Measurements from ENCODE around the gene ZMIZ1. TPM values are rescaled to one million over a fixed set of nuclear protein-coding genes. Genes with fewer than 3 reads are reported as not detected.

ZMIZ1 gene
- total and polyA plus RNA-seq, 9 donors: 16.3 to 55.7 (median 38.1) TPM

- peaks cover 27% of the 10 kb centered on the region for H3K36me3 ChIP-seq (ENCODE audit: control insufficient read depth, insufficient read depth, low read length)
- peaks cover 94% of the 10 kb centered on the region for H3K4me1 ChIP-seq (ENCODE audit: control insufficient read depth, insufficient read depth, low read length)
- 11% methylated on average over 8 of the region's 12 CpGs for WGBS (ENCODE audit: insufficient coverage)
- peak; percentile 87 for DNase-seq
- H3K27me3 ChIP-seq (ENCODE audit: control insufficient read depth, insufficient read depth, low read length): no peaks in the 10 kb centered on the region
- peak overlapping the region; percentile 76 for H3K27ac ChIP-seq (ENCODE audit: low read length)
- H3K9me3 ChIP-seq (replicated peaks; ENCODE audit: control insufficient read depth, low read depth, low read length): no peaks in the 10 kb centered on the region
- no peak overlapping the region for H3K4me3 ChIP-seq (ENCODE audit: low read length)
Observed at GRCh38 chr10:79185067-79185774, 116.5 kb downstream of the ZMIZ1 start.

DNA sequence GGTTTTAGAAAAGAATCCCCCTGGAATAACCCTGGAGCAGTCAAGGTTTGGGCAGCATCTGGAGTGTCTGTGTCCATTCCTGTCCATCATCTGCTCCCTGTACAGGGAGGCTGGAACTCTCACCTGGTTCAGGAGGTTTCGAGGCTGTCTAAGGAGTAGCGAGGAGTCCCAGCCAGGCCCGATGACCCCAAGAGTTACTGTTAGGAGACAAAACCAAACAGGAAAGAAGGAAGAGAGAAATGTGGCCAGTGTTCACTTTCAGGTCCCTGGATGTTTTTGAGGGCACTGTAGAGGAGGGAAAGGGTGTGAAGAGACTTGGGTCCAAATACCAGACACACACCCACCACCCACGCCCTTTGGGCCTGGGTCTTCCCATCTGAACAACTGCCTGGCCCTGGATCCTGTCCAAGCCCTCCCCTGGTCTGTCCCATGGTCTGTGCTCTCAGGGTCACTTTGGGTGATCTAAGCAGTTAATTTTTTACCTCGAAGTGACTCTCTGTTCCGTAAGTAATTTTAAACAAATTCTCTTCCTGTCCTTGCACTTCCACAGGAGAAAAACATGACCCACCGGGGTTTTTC, 117.1 kb downstream of the ZMIZ1 start:
- Histone ChIP-seq H3K36me3 (ENCODE audit: control insufficient read depth, insufficient read depth, low read length) (peaks cover 24% of the 10 kb centered on the region), H3K27me3 (ENCODE audit: control insufficient read depth, insufficient read depth, low read length) (no peaks in the 10 kb centered on the region), H3K4me1 (ENCODE audit: control insufficient read depth, insufficient read depth, low read length) (peaks cover 91% of the 10 kb centered on the region), H3K4me3 (ENCODE audit: low read length) (no peak overlapping the region), H3K27ac (ENCODE audit: low read length) (peak overlapping the region; percentile 76), H3K9me3 (replicated peaks; ENCODE audit: control insufficient read depth, low read depth, low read length) (no peaks in the 10 kb centered on the region)
- DNase-seq: no peak
- 52% methylated on average over 4 of the region's 7 CpGs for WGBS (ENCODE audit: insufficient coverage)

DNA sequence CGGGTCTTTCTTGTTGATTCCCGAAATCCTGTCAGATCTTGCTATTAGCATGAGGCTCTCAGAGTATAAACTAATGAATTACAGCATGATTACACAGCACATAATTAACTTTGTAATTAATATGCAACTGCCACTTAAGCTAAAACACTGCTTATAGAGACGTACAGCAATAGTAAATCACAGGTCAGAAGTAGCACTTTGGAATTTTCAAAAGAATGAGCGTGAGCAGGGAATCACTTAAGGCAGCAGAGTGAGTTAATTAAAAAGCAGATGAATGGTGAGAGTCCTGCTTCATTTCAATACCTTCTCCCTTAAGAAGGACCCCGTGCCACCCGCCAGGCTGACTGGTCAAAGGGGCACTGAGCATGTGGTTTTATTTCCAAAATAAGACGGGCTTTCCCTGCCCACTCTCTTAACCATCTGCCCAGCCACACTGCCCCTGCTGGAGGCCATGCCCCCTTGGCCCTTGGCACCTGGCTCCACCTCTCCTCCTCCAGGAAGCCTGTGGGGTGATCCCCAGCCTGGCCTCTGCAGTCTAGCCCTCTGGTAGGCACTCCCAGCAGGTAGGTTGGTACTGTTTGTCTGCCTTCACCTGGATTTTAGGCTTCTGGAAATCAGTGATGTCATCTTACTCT, 117.8 kb downstream of the ZMIZ1 start:
- peaks cover 2% of the 10 kb centered on the region for H3K9me3 ChIP-seq (replicated peaks; ENCODE audit: control insufficient read depth, low read depth, low read length)
- peak overlapping the region; percentile 76 for H3K27ac ChIP-seq (ENCODE audit: low read length)
- DNase-seq: no peak
- H3K4me1 ChIP-seq (ENCODE audit: control insufficient read depth, insufficient read depth, low read length): peaks cover 85% of the 10 kb centered on the region
- no CpG with 5 or more reads among the region's 7 CpGs for WGBS (ENCODE audit: insufficient coverage)
- no peak overlapping the region for H3K4me3 ChIP-seq (ENCODE audit: low read length)
- no peaks in the 10 kb centered on the region for H3K27me3 ChIP-seq (ENCODE audit: control insufficient read depth, insufficient read depth, low read length)
- H3K36me3 ChIP-seq (ENCODE audit: control insufficient read depth, insufficient read depth, low read length): peaks cover 18% of the 10 kb centered on the region

GRCh38 chr10:79187121-79187940, 118.6 kb downstream of the ZMIZ1 start:
- DNase-seq: no peak
- Histone ChIP-seq H3K36me3 (ENCODE audit: control insufficient read depth, insufficient read depth, low read length) (peaks cover 17% of the 10 kb centered on the region), H3K4me3 (ENCODE audit: low read length) (no peak overlapping the region), H3K27me3 (ENCODE audit: control insufficient read depth, insufficient read depth, low read length) (no peaks in the 10 kb centered on the region), H3K4me1 (ENCODE audit: control insufficient read depth, insufficient read depth, low read length) (peaks cover 83% of the 10 kb centered on the region), H3K27ac (ENCODE audit: low read length) (no peak overlapping the region), H3K9me3 (replicated peaks; ENCODE audit: control insufficient read depth, low read depth, low read length) (peaks cover 5% of the 10 kb centered on the region)
- 96% methylated on average over 12 of the region's 15 CpGs for WGBS (ENCODE audit: insufficient coverage)

DNA sequence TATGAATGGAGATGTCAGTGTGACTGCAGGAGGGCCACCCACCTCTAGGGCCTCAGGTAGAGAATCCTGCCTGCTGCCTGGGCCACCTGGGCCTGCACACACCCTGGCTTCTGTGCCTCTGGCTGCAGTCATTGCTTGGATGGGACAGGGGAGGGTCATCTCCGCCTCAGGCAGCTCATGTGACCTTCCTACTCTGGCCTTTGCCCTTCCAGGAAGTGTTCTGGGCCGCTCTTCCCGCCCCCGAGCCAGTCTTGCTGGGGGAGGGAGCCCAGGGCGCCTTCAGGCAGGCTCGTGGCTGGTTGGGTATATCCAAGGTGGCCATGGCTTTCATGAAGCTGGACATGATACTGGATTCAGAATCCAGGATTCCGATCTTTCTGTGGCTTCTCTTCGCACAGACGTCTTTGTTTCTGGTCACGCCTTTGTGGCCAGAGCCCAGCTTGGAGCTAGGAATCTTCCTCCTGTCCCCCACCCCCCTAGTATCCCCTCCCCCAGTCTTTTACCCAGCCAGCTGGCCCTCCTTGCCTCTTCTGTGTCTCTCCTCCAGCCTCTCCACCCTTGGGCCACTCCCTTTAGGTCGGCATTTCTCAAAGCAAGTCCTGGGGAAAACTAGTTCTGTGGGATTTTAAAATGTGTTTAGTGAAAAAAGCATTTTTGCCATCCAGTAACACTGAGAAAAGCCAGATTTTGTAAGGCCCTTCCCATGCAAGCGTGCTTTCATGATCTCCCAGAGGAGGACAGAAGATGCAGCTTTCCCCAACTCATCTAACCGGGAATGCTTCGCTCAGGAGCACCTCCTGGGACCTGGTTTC, 119.6 kb downstream of the ZMIZ1 start:
- peaks cover 81% of the 10 kb centered on the region for H3K4me1 ChIP-seq (ENCODE audit: control insufficient read depth, insufficient read depth, low read length)

GRCh38 chr10:79189181-79189580, 120.4 kb downstream of the ZMIZ1 start:
- H3K4me1 ChIP-seq (ENCODE audit: control insufficient read depth, insufficient read depth, low read length): peaks cover 81% of the 10 kb centered on the region
- H3K27ac ChIP-seq (ENCODE audit: low read length): no peak overlapping the region

More for the DNA sequence above, 119.6 kb downstream of the ZMIZ1 start:
- peak; percentile 80 for DNase-seq
- 47% methylated on average over 12 of the region's 14 CpGs for WGBS (ENCODE audit: insufficient coverage)
- H3K27me3 ChIP-seq (ENCODE audit: control insufficient read depth, insufficient read depth, low read length): no peaks in the 10 kb centered on the region
- H3K36me3 ChIP-seq (ENCODE audit: control insufficient read depth, insufficient read depth, low read length): peaks cover 7% of the 10 kb centered on the region
- H3K9me3 ChIP-seq (replicated peaks; ENCODE audit: control insufficient read depth, low read depth, low read length): peaks cover 5% of the 10 kb centered on the region
- H3K27ac ChIP-seq (ENCODE audit: low read length): peak overlapping the region; percentile 30
- H3K4me3 ChIP-seq (ENCODE audit: low read length): no peak overlapping the region

DNA sequence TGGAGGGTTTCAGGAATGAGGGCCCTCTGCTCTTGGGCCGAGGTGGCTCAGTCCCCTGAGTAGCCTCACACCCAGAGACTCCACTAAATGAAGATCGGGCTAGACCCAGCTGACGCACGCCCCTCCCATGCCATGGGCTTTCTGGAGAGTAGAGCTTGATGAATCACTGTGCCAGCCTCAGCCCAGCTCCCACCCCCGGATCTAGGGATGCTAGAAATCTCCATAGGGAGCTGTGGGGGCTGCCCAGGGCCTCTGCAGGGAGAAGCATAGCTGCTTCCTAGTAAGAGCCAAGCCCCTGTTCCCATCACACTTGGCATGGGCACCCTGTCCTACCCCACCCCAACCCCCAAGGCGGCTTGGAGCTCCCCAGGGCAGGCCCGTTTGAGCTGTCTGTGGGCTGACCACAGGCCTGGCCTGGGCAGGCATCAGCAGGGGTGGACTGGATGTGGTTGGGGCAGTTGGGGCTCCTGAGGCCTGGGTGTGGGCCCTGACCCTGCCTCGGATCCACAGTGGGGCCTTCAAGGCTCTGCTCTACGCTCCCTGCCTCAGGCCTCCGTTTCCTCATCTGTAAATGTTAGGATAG, 121.2 kb downstream of the ZMIZ1 start:
- Histone ChIP-seq H3K4me3 (ENCODE audit: low read length) (no peak overlapping the region), H3K9me3 (replicated peaks; ENCODE audit: control insufficient read depth, low read depth, low read length) (peaks cover 5% of the 10 kb centered on the region), H3K27me3 (ENCODE audit: control insufficient read depth, insufficient read depth, low read length) (no peaks in the 10 kb centered on the region), H3K27ac (ENCODE audit: low read length) (no peak overlapping the region), H3K4me1 (ENCODE audit: control insufficient read depth, insufficient read depth, low read length) (peaks cover 81% of the 10 kb centered on the region), H3K36me3 (ENCODE audit: control insufficient read depth, insufficient read depth, low read length) (peaks cover 6% of the 10 kb centered on the region)
- DNase-seq: no peak
- WGBS (ENCODE audit: insufficient coverage): 93% methylated on average over 4 of the region's 10 CpGs

More at GRCh38 chr10:79189181-79189580, 120.4 kb downstream of the ZMIZ1 start:
- DNase-seq: no peak
- H3K4me3 ChIP-seq (ENCODE audit: low read length): no peak overlapping the region
- WGBS (ENCODE audit: insufficient coverage): no CpG with 5 or more reads among the region's 4 CpGs
- peaks cover 6% of the 10 kb centered on the region for H3K36me3 ChIP-seq (ENCODE audit: control insufficient read depth, insufficient read depth, low read length)
- H3K27me3 ChIP-seq (ENCODE audit: control insufficient read depth, insufficient read depth, low read length): no peaks in the 10 kb centered on the region
- H3K9me3 ChIP-seq (replicated peaks; ENCODE audit: control insufficient read depth, low read depth, low read length): peaks cover 5% of the 10 kb centered on the region

GRCh38 chr10:79190740-79191261, 122.0 kb downstream of the ZMIZ1 start:
- peaks cover 6% of the 10 kb centered on the region for H3K36me3 ChIP-seq (ENCODE audit: control insufficient read depth, insufficient read depth, low read length)
- no peak overlapping the region for H3K27ac ChIP-seq (ENCODE audit: low read length)
- peaks cover 5% of the 10 kb centered on the region for H3K9me3 ChIP-seq (replicated peaks; ENCODE audit: control insufficient read depth, low read depth, low read length)
- peaks cover 80% of the 10 kb centered on the region for H3K4me1 ChIP-seq (ENCODE audit: control insufficient read depth, insufficient read depth, low read length)
- H3K27me3 ChIP-seq (ENCODE audit: control insufficient read depth, insufficient read depth, low read length): no peaks in the 10 kb centered on the region
- WGBS (ENCODE audit: insufficient coverage): no CpG with 5 or more reads among the region's 1 CpG
- DNase-seq: no peak
- H3K4me3 ChIP-seq (ENCODE audit: low read length): no peak overlapping the region
